GM12878 (cell line): ENCODE results near the gene UBR2. TPM values are rescaled to one million over a fixed set of nuclear protein-coding genes. Genes with fewer than 3 reads are reported as not detected.

Experiments used
- ATAC-seq: fragments of 200-7000 bp; cut with Tn5 transposase; 3 replicates; pipeline ENCODE4 v1.9.1; 2020; ENCODE audit warnings: mild to moderate bottlenecking, moderate library complexity
- BruUV-seq: library from RNA; stranded (reverse); fragments of 400-500 nt; replicated peaks from 2 replicates; lab custom pipeline; 2021; lab: Mats Ljungman, UMichigan
- CTCF ChIA-PET: fragments of 300-600 bp; sonication (Branson Sonifier 250); formaldehyde crosslinking; extraction: SDS; loops from one replicate; lab custom pipeline; 2021; ENCODE audit warnings: inconsistent platforms; lab: Yijun Ruan, JAX
- POLR2A ChIA-PET: fragments of 350-600 bp; formaldehyde crosslinking; extraction: SDS; loops from one replicate; lab custom pipeline; 2021; ENCODE audit warnings: inconsistent platforms; lab: Charles Lee
- RAD21 ChIA-PET: fragments of 300-600 bp; sonication (Branson Sonifier 250); formaldehyde crosslinking; loops from one replicate; lab custom pipeline; 2023; ENCODE audit warnings: antibody characterized with exemption; ENCODE audit not compliant: unreplicated experiment; lab: Charles Lee
- SMC1A ChIA-PET: fragments of 300-600 bp; sonication (Branson Sonifier 250); formaldehyde crosslinking; loops from one replicate; lab custom pipeline; 2023; ENCODE audit not compliant: unreplicated experiment, uncharacterized antibody; lab: Charles Lee
- DNase-seq: peaks from one replicate; pipeline ENCODE4 v3.0.0-alpha.2; 2011; ENCODE audit warnings: low read depth, low spot score
- FAIRE-seq: peaks from 3 replicates; lab custom pipeline; 2011; peaks lifted over from hg19 to GRCh38; lab: Jason Lieb, UNC
- H2AFZ ChIP-seq: 2 replicates; pipeline ENCODE4 v1.6.0; 2011; ENCODE audit warnings: low read depth, low read length, control low read depth; ENCODE audit not compliant: control insufficient read depth
- H3K27ac ChIP-seq: 2 replicates; pipeline ENCODE4 v1.5.1; 2011; ENCODE audit warnings: control low read depth; ENCODE audit not compliant: control insufficient read depth, insufficient read depth
- H3K27me3 ChIP-seq, 2 experiments: replicated peaks in 1 of 2; 2 replicates each; pipeline versions ENCODE4 v1.6.0 to v1.6.1; 2011; ENCODE audit warnings: low read length in 1 of 2; ENCODE audit not compliant: control insufficient read depth in 2 of 2, insufficient read depth in 2 of 2
- H3K36me3 ChIP-seq, 2 experiments: 2 replicates each; pipeline ENCODE4 v1.5.1; 2011; ENCODE audit warnings: low read length in 1 of 2; ENCODE audit not compliant: control insufficient read depth in 2 of 2, insufficient read depth in 2 of 2
- H3K4me1 ChIP-seq: 2 replicates; pipeline ENCODE4 v1.6.1; 2011; ENCODE audit warnings: mild to moderate bottlenecking, low read length, moderate library complexity, mixed read lengths; ENCODE audit not compliant: control insufficient read depth, insufficient read depth
- H3K4me2 ChIP-seq: 2 replicates; pipeline ENCODE4 v1.6.0; 2011; ENCODE audit warnings: control low read depth; ENCODE audit not compliant: control insufficient read depth, insufficient read depth
- H3K4me3 ChIP-seq: fragments of 200-600 bp; sonication (generic); 2 replicates; pipeline ENCODE4 v1.5.1; 2016
- H3K79me2 ChIP-seq: 2 replicates; pipeline ENCODE4 v1.6.0; 2011; ENCODE audit warnings: low read length; ENCODE audit not compliant: control insufficient read depth, insufficient read depth
- H3K9ac ChIP-seq: 2 replicates; pipeline ENCODE4 v1.8.0; 2011; ENCODE audit warnings: low read length, control low read depth, mixed read lengths; ENCODE audit not compliant: control insufficient read depth, insufficient read depth
- H3K9me3 ChIP-seq: replicated peaks from 3 replicates; pipeline ENCODE4 v1.5.1; 2011; ENCODE audit warnings: mild to moderate bottlenecking, low read length; ENCODE audit not compliant: control insufficient read depth, insufficient read depth
- H4K20me1 ChIP-seq: 2 replicates; pipeline ENCODE4 v1.6.0; 2011; ENCODE audit not compliant: control insufficient read depth, insufficient read depth
- DPF2 ChIP-seq: fragments of 450-650 bp; IDR thresholded peaks from 2 replicates; pipeline ENCODE4 v1.6.1; 2017; ENCODE audit warnings: mild to moderate bottlenecking
- ETV6 ChIP-seq, 2 experiments: fragments of 450-650 bp in 1 of 2; IDR thresholded peaks in 1 of 2; conservative IDR thresholded peaks in 1 of 2; 2 replicates each; pipeline ENCODE4 v1.6.1; 2014; ENCODE audit warnings: antibody characterized with exemption in 1 of 2, borderline replicate concordance in 1 of 2, low read depth in 1 of 2, mild to moderate bottlenecking in 1 of 2, moderate library complexity in 1 of 2
- FOXM1 ChIP-seq: IDR thresholded peaks from 2 replicates; pipeline ENCODE4 v1.6.1; 2012; ENCODE audit warnings: low read depth, mild to moderate bottlenecking, inconsistent platforms, low read length, moderate library complexity
- JUNB ChIP-seq: IDR thresholded peaks from 2 replicates; pipeline ENCODE4 v1.6.1; 2016; ENCODE audit warnings: antibody characterized with exemption, mild to moderate bottlenecking
- MEF2B ChIP-seq: fragments of 450-650 bp; IDR thresholded peaks from 2 replicates; pipeline ENCODE4 v1.6.1; 2018; ENCODE audit warnings: mild to moderate bottlenecking, moderate library complexity; ENCODE audit not compliant: partially characterized antibody, poor library complexity, severe bottlenecking
- NR2F1 ChIP-seq: fragments of 450-650 bp; conservative IDR thresholded peaks from 2 replicates; pipeline ENCODE4 v1.6.1; 2017; ENCODE audit warnings: mild to moderate bottlenecking
- SREBF1 ChIP-seq: IDR thresholded peaks from 2 replicates; pipeline ENCODE4 v1.6.1; 2012; ENCODE audit warnings: mild to moderate bottlenecking, low read length
- SUZ12 ChIP-seq: fragments of 200-600 bp; sonication (generic); IDR thresholded peaks from one replicate; pipeline ENCODE4 v1.6.1; 2018; ENCODE audit warnings: antibody characterized with exemption, mild to moderate bottlenecking; ENCODE audit not compliant: unreplicated experiment
- WGBS: methylation state at CpG from one replicate; pipeline ENCODE4 v1.1.6; 2016; ENCODE audit warnings: low lambda C conversion rate; ENCODE audit not compliant: insufficient replicate concordance, insufficient coverage; ENCODE audit errors: missing lambda C conversion rate; 5-methylcytosine and 5-hydroxymethylcytosine counted together
- in situ Hi-C: fragments of 300-500 bp; cut with MboI; formaldehyde crosslinking; loops from 9 replicates; pipeline ENCODE4 v1.14.3; 2018; ENCODE audit warnings: mixed read lengths
- intact Hi-C: fragments of 100-400 bp; cut with micrococcal nuclease; formaldehyde crosslinking; loops from one replicate; pipeline ENCODE4 v1.14.2; 2022; ENCODE audit not compliant: unreplicated experiment
- polyA plus RNA-seq, 11 experiments: library from polyadenylated mRNA; depleted of rRNA in 4 of 11; unstranded in 6 of 11; stranded (reverse) in 5 of 11; fragments of >200 nt; fragmentation: Nextera tagmentation in 4 of 11; fragmentation: Illumina TruSeq in 1 of 11; extraction: Ambion mirVana in 4 of 11; extraction: Trizol in 1 of 11; gene quantifications; 1 replicate in 1 of 11; 2 replicates in 10 of 11; pipeline versions ENCODE4 v1.2.1 to v1.2.3, GENCODE V29; 2011 to 2016; ENCODE audit warnings: inconsistent platforms in 2 of 11, missing spikeins in 2 of 11, low read depth in 1 of 11
- total RNA-seq, 4 experiments: library from RNA; depleted of rRNA in 3 of 4; stranded (reverse); fragments of >200 nt in 3 of 4; fragmentation: Illumina TruSeq in 1 of 4; extraction: Trizol in 1 of 4; gene quantifications; 2 replicates each; pipeline versions ENCODE4 v1.2.1 to v1.2.3, GENCODE V29; 2013 to 2021
- TF ChIP-seq, protein P1 (sequence below), 3 experiments: IDR thresholded peaks in 2 of 3; conservative IDR thresholded peaks in 1 of 3; 2 replicates each; pipeline ENCODE4 v1.5.1; 2011; ENCODE audit warnings: low read depth in 3 of 3, low read length in 3 of 3, mild to moderate bottlenecking in 3 of 3, control low read depth in 2 of 3, moderate library complexity in 2 of 3, inconsistent platforms in 1 of 3, mixed read lengths in 1 of 3; ENCODE audit not compliant: control insufficient read depth in 2 of 3, insufficient read depth in 1 of 3; ENCODE audit errors: extremely low read depth in 1 of 3
- TF ChIP-seq, protein P2 (sequence below): fragments of 150-350 bp; IDR thresholded peaks from 2 replicates; pipeline ENCODE4 v1.6.1; 2016; ENCODE audit warnings: low read depth, low read length
- TF ChIP-seq, protein P3 (sequence below): fragments of 450-650 bp; formaldehyde crosslinking; IDR thresholded peaks from 2 replicates; pipeline ENCODE4 v1.5.0; 2022; ENCODE audit warnings: mild to moderate bottlenecking, missing genetic modification characterization

UBR2 gene
- total and polyA plus RNA-seq, 10 of the 15 experiments (the other 5 are each of a cell fraction or from before 2014, with no cell fraction given), result 2.3 to 18.4 (median 9.6) TPM

DNA sequence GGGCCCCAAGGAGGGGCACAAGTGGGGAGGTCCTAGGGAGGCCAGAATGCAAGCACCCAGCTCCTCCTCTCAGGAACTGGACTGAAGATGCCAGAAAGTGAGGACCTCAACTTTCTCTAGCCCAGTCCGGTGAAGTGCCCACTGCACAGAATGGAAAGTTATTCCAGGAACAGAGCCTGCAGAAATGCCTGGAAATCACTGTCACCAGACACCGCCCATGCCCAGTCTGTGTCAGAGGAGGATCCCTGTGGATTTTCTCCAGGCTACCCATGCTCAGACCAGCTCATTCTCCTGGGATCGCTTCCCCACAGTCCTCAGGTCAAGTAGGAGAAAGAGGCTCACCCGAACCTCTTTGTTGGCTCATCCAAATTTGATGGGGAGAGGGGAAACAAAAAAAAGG is 152.0 kb downstream of the UBR2 start:
- ATAC-seq (no peak), DNase-seq (no peak), FAIRE-seq (no peak)
- no peaks in the 10 kb centered on the region; a peak in 1 of 4 replicates for H3K27me3 ChIP-seq
- H3K9ac ChIP-seq, result no peak overlapping the region
- H2AFZ ChIP-seq, result no peak overlapping the region
- WGBS, result 88% methylated on average over 4 of the region's 4 CpGs
- TF ChIP-seq MEF2B (no peak), SUZ12 (no peak), DPF2 (no peak), ETV6 (conservative IDR thresholded peaks at IDR 0.05 in 1 of 2, IDR thresholded peaks at IDR 0.05 in 1 of 2; ENCODE audit: borderline replicate concordance in 1 of 2, low read depth in 1 of 2) (no peak), NR2F1 (no peak), SREBF1 (no peak), FOXM1 (no peak), JUNB (no peak)
- TF ChIP-seq, protein P1, sequence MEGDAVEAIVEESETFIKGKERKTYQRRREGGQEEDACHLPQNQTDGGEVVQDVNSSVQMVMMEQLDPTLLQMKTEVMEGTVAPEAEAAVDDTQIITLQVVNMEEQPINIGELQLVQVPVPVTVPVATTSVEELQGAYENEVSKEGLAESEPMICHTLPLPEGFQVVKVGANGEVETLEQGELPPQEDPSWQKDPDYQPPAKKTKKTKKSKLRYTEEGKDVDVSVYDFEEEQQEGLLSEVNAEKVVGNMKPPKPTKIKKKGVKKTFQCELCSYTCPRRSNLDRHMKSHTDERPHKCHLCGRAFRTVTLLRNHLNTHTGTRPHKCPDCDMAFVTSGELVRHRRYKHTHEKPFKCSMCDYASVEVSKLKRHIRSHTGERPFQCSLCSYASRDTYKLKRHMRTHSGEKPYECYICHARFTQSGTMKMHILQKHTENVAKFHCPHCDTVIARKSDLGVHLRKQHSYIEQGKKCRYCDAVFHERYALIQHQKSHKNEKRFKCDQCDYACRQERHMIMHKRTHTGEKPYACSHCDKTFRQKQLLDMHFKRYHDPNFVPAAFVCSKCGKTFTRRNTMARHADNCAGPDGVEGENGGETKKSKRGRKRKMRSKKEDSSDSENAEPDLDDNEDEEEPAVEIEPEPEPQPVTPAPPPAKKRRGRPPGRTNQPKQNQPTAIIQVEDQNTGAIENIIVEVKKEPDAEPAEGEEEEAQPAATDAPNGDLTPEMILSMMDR (IDR thresholded peaks at IDR 0.05 in 2 of 3, conservative IDR thresholded peaks at IDR 0.05 in 1 of 3; ENCODE audit: control insufficient read depth in 2 of 3, extremely low read depth in 1 of 3, insufficient read depth in 1 of 3, low read depth in 3 of 3, low read length in 3 of 3), result no peak
- TF ChIP-seq, protein P2, sequence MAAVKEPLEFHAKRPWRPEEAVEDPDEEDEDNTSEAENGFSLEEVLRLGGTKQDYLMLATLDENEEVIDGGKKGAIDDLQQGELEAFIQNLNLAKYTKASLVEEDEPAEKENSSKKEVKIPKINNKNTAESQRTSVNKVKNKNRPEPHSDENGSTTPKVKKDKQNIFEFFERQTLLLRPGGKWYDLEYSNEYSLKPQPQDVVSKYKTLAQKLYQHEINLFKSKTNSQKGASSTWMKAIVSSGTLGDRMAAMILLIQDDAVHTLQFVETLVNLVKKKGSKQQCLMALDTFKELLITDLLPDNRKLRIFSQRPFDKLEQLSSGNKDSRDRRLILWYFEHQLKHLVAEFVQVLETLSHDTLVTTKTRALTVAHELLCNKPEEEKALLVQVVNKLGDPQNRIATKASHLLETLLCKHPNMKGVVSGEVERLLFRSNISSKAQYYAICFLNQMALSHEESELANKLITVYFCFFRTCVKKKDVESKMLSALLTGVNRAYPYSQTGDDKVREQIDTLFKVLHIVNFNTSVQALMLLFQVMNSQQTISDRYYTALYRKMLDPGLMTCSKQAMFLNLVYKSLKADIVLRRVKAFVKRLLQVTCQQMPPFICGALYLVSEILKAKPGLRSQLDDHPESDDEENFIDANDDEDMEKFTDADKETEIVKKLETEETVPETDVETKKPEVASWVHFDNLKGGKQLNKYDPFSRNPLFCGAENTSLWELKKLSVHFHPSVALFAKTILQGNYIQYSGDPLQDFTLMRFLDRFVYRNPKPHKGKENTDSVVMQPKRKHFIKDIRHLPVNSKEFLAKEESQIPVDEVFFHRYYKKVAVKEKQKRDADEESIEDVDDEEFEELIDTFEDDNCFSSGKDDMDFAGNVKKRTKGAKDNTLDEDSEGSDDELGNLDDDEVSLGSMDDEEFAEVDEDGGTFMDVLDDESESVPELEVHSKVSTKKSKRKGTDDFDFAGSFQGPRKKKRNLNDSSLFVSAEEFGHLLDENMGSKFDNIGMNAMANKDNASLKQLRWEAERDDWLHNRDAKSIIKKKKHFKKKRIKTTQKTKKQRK, result no peak
- TF ChIP-seq, protein P3, sequence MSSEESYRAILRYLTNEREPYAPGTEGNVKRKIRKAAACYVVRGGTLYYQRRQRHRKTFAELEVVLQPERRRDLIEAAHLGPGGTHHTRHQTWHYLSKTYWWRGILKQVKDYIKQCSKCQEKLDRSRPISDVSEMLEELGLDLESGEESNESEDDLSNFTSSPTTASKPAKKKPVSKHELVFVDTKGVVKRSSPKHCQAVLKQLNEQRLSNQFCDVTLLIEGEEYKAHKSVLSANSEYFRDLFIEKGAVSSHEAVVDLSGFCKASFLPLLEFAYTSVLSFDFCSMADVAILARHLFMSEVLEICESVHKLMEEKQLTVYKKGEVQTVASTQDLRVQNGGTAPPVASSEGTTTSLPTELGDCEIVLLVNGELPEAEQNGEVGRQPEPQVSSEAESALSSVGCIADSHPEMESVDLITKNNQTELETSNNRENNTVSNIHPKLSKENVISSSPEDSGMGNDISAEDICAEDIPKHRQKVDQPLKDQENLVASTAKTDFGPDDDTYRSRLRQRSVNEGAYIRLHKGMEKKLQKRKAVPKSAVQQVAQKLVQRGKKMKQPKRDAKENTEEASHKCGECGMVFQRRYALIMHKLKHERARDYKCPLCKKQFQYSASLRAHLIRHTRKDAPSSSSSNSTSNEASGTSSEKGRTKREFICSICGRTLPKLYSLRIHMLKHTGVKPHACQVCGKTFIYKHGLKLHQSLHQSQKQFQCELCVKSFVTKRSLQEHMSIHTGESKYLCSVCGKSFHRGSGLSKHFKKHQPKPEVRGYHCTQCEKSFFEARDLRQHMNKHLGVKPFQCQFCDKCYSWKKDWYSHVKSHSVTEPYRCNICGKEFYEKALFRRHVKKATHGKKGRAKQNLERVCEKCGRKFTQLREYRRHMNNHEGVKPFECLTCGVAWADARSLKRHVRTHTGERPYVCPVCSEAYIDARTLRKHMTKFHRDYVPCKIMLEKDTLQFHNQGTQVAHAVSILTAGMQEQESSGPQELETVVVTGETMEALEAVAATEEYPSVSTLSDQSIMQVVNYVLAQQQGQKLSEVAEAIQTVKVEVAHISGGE (CRISPR knock-in tag), result no peak
- H3K36me3 ChIP-seq, result no peaks in the 10 kb centered on the region
- POLR2A ChIA-PET, result no interaction called here
- in situ Hi-C loops, result no loop called here
- intact Hi-C loops, result no loop called here
- peaks cover 4% of the 10 kb centered on the region; the same call in 1 of the 2 replicates for H3K4me1 ChIP-seq
- H3K79me2 ChIP-seq, result no peaks in the 10 kb centered on the region
- H3K9me3 ChIP-seq, result peaks cover 4% of the 10 kb centered on the region; the same call in 1 of the 3 replicates
- H4K20me1 ChIP-seq, result no peaks in the 10 kb centered on the region
- RAD21 ChIA-PET, result no interaction called here
- H3K27ac ChIP-seq, result no peak overlapping the region
- H3K4me2 ChIP-seq, result no peak overlapping the region
- CTCF ChIA-PET, result interaction anchor here (1.0 kb wide), 1 partner anchor 27 kb away, joined by 3 read pairs; no protein-coding TSS in a partner anchor
- BruUV-seq, result no TSS peak
- SMC1A ChIA-PET, result interaction anchor here (0.6 to 1.8 kb wide), 3 partner anchors 10 to 973 kb away, joined by 3 to 9 read pairs (median 5); no protein-coding TSS in a partner anchor
- no peak overlapping the region for H3K4me3 ChIP-seq
